Activated CD8-positive, alpha-beta T cell treated with anti-CD3 and anti-CD28 coated beads for 36 hours (primary cell): ENCODE measurements around the gene MYO1A. TPM values are rescaled to one million over a fixed set of nuclear protein-coding genes. Genes with fewer than 3 reads are reported as not detected.
A peak's percentile ranks its signal among the peaks of the same experiment; 100 is the strongest.

ENCODE experiments used
- ATAC-seq: fragments of 200-7000 bp; cut with Tn5 transposase; one replicate; pipeline ENCODE4 v1.10.0; 2021; ENCODE audit warnings: mild to moderate bottlenecking, moderate library complexity
- CTCF ChIA-PET: fragments of 350-600 bp; sonication (Branson Sonifier 250); formaldehyde crosslinking; loops from one replicate; lab custom pipeline; 2021; ENCODE audit warnings: antibody characterized with exemption; lab: Charles Lee
- POLR2A ChIA-PET: fragments of 350-600 bp; sonication (Branson Sonifier 250); formaldehyde crosslinking; loops from one replicate; lab custom pipeline; 2021; ENCODE audit warnings: antibody characterized with exemption; lab: Charles Lee
- DNase-seq: peaks from one replicate; pipeline ENCODE4 v3.0.0-alpha.2; 2020
- H3K27ac Mint-ChIP-seq: one replicate; pipeline ENCODE4 v1.8.0; 2021; ENCODE audit warnings: mild to moderate bottlenecking, mixed read lengths
- H3K27me3 Mint-ChIP-seq: one replicate; pipeline ENCODE4 v1.8.0; 2021; ENCODE audit warnings: mixed read lengths
- H3K36me3 Mint-ChIP-seq: one replicate; pipeline ENCODE4 v1.8.0; 2021; ENCODE audit warnings: low read depth, mixed read lengths
- H3K4me1 Mint-ChIP-seq: one replicate; pipeline ENCODE4 v1.8.0; 2021; ENCODE audit warnings: low read depth, mixed read lengths
- H3K4me3 Mint-ChIP-seq: one replicate; pipeline ENCODE4 v1.8.0; 2021; ENCODE audit warnings: mild to moderate bottlenecking, moderate library complexity, mixed read lengths
- H3K9me3 Mint-ChIP-seq: one replicate; pipeline ENCODE4 v1.8.0; 2021; ENCODE audit warnings: mixed read lengths
- intact Hi-C: fragments of 100-400 bp; cut with micrococcal nuclease; formaldehyde crosslinking; loops from one replicate; pipeline ENCODE4 v1.10.0; 2022
- total RNA-seq, 2 experiments: library from RNA; stranded (reverse); gene quantifications; one replicate each; pipeline ENCODE4 v1.2.3, GENCODE V29; 2021
- TF ChIP-seq, protein P1 (sequence below): fragments of 200-600 bp; IDR thresholded peaks from one replicate; pipeline ENCODE4 v1.8.0; 2022; ENCODE audit warnings: antibody characterized with exemption, mild to moderate bottlenecking

MYO1A gene
- 1 to 10 TPM; 2.1 to 2.6 TPM for total RNA-seq

DNA sequence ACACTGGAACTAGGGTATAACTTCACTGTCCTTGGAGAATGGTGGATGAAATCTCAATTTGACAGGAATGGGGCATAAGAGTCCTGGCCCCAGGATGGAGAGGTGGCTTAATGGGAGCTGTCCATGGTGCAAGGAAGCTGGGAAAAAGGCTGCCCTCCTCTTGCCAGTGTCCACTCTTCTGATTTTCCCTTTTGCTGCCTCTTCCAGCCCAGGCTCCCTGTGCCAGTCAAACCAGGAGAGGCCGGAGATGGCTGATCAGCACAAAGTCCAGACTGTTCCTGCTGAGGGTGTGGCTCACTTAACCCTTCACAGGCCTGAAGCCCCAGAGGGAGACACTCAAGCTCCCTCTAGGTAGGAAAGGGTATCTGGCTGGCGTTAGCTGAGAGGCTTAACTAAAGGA, at the start of gene MYO1A:
Gene MYO1A (minus strand): TSS at position 240 of the 400 bp plus-strand sequence. CDS start 1,806 bp downstream, outside the sequence.
- H3K9me3 Mint-ChIP-seq, result no peaks in the 10 kb centered on the region
- no peak for ATAC-seq
- no peak within 1 kb of the TSS for H3K4me3 Mint-ChIP-seq
- H3K27me3 Mint-ChIP-seq, result no peaks in the 10 kb centered on the region
- DNase-seq, result no peak
- peaks cover 40% of the 10 kb centered on the region for H3K4me1 Mint-ChIP-seq
- TF ChIP-seq, protein P1, sequence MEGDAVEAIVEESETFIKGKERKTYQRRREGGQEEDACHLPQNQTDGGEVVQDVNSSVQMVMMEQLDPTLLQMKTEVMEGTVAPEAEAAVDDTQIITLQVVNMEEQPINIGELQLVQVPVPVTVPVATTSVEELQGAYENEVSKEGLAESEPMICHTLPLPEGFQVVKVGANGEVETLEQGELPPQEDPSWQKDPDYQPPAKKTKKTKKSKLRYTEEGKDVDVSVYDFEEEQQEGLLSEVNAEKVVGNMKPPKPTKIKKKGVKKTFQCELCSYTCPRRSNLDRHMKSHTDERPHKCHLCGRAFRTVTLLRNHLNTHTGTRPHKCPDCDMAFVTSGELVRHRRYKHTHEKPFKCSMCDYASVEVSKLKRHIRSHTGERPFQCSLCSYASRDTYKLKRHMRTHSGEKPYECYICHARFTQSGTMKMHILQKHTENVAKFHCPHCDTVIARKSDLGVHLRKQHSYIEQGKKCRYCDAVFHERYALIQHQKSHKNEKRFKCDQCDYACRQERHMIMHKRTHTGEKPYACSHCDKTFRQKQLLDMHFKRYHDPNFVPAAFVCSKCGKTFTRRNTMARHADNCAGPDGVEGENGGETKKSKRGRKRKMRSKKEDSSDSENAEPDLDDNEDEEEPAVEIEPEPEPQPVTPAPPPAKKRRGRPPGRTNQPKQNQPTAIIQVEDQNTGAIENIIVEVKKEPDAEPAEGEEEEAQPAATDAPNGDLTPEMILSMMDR, result no peak
- POLR2A ChIA-PET, result interaction anchor here (0.6 to 3.3 kb wide), 8 partner anchors 10 to 214 kb away, joined by 3 to 21 read pairs (median 3); partner anchors contain the start of gene STAT6
- CTCF ChIA-PET, result interaction anchor here (0.6 to 5.7 kb wide), 5 partner anchors 11 to 62 kb away, joined by 3 to 66 read pairs (median 5); no protein-coding TSS in a partner anchor
- intact Hi-C loops, result no loop called here
- H3K27ac Mint-ChIP-seq, result no peak within 1 kb of the TSS
- H3K36me3 Mint-ChIP-seq, result peaks cover 17% of the 10 kb centered on the region

- Mint-ChIP-seq H3K4me3 (no peak overlapping the region), H3K36me3 (peaks cover 63% of the 10 kb centered on the region), H3K27me3 (no peaks in the 10 kb centered on the region), H3K9me3 (no peaks in the 10 kb centered on the region), H3K4me1 (peaks cover 67% of the 10 kb centered on the region), H3K27ac (peak overlapping the region; percentile 79)
- DNase-seq (no peak), ATAC-seq (no peak)
- ChIA-PET CTCF (interaction anchor here (1.1 to 3.8 kb wide), 6 partner anchors 9 to 113 kb away, joined by 3 to 14 read pairs (median 8); partner anchors contain the start of gene STAT6), POLR2A (interaction anchor here (0.9 to 18.7 kb wide), 8 partner anchors 4 to 358 kb away, joined by 3 to 417 read pairs (median 6); partner anchors contain the start of genes LRP1, NAB2, NEMP1 and STAT6)
- intact Hi-C loops, result no loop called here
- TF ChIP-seq, protein P1, result no peak
These were observed 49.3 kb upstream of the MYO1A start for GRCh38 chr12:57099047-57099714.

DNA sequence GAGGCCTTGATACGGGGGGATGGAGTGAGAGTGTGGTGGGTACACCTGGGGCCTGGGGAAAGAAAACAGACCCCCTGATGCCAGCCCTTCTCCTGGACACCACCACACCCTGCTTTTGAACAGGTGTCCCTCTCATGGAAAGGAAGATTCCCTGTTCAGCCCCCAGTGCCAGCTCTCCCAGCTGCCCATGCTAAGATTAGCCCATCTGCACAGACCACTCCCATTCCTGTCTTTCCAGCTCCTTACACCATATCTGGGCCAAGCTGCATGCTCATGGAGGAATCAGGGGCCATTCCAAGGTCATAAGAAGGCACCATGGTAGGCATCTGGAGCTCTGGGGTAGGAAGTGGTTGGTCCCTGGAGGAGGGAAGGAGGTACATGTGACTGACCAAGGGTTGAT, 48.6 kb upstream of the MYO1A start:
- peaks cover 60% of the 10 kb centered on the region for H3K36me3 Mint-ChIP-seq
- peak overlapping the region; percentile 79 for H3K27ac Mint-ChIP-seq
- H3K4me3 Mint-ChIP-seq, result no peak overlapping the region
- ATAC-seq (no peak), DNase-seq (no peak)
- ChIA-PET CTCF (interaction anchor here (1.1 to 12.4 kb wide), 8 partner anchors 8 to 112 kb away, joined by 3 to 193 read pairs (median 10); partner anchors contain the start of gene STAT6), POLR2A (interaction anchor here (0.9 to 18.7 kb wide), 8 partner anchors 3 to 358 kb away, joined by 3 to 417 read pairs (median 6); partner anchors contain the start of genes LRP1, NAB2, NEMP1 and STAT6)
- TF ChIP-seq, protein P1, result no peak
- intact Hi-C loops, result no loop called here
- H3K4me1 Mint-ChIP-seq, result peaks cover 68% of the 10 kb centered on the region
- H3K27me3 Mint-ChIP-seq, result no peaks in the 10 kb centered on the region
- no peaks in the 10 kb centered on the region for H3K9me3 Mint-ChIP-seq

GRCh38 chr12:57097554-57097835, 47.6 kb upstream of the MYO1A start:
- intact Hi-C loops, result no loop called here
- peak overlapping the region; percentile 92 for H3K27ac Mint-ChIP-seq

More at GRCh38 chr12:57097554-57097835, 47.6 kb upstream of the MYO1A start:
- Mint-ChIP-seq H3K4me3 (no peak overlapping the region), H3K27me3 (no peaks in the 10 kb centered on the region), H3K36me3 (peaks cover 66% of the 10 kb centered on the region), H3K4me1 (peaks cover 72% of the 10 kb centered on the region), H3K9me3 (no peaks in the 10 kb centered on the region)
- DNase-seq, result no peak
- POLR2A ChIA-PET, result interaction anchor here (2.0 to 18.7 kb wide), 5 partner anchors 2 to 32 kb away, joined by 6 to 417 read pairs (median 155); partner anchors contain the start of genes NAB2, NEMP1 and STAT6
- CTCF ChIA-PET, result interaction anchor here (1.1 to 12.4 kb wide), 5 partner anchors 11 to 116 kb away, joined by 3 to 193 read pairs (median 7); partner anchors contain the start of gene STAT6
- ATAC-seq, result no peak
- TF ChIP-seq, protein P1, result no peak
